BLaER1 (cell line): ENCODE results near the gene SLCO2A1.

ENCODE experiments used
- H3K27ac ChIP-seq: shearing (Covaris generic); formaldehyde crosslinking; 2 replicates; pipeline ENCODE4 v1.8.1; 2022
- H3K27me3 ChIP-seq: shearing (Covaris generic); formaldehyde crosslinking; 2 replicates; pipeline ENCODE4 v1.8.1; 2022
- H3K36me3 ChIP-seq: shearing (Covaris generic); formaldehyde crosslinking; 2 replicates; pipeline ENCODE4 v1.8.1; 2022
- H3K4me1 ChIP-seq: shearing (Covaris generic); formaldehyde crosslinking; 2 replicates; pipeline ENCODE4 v1.8.1; 2022
- H3K4me2 ChIP-seq: shearing (Covaris generic); formaldehyde crosslinking; 2 replicates; pipeline ENCODE4 v1.8.1; 2022
- H3K4me3 ChIP-seq: shearing (Covaris generic); formaldehyde crosslinking; 2 replicates; pipeline ENCODE4 v1.8.1; 2022
- H3K9ac ChIP-seq: shearing (Covaris generic); formaldehyde crosslinking; 2 replicates; pipeline ENCODE4 v1.8.1; 2022
- H3K9me3 ChIP-seq: shearing (Covaris generic); formaldehyde crosslinking; 2 replicates; pipeline ENCODE4 v1.8.1; 2022
- H4K20me1 ChIP-seq: shearing (Covaris generic); formaldehyde crosslinking; 2 replicates; pipeline ENCODE4 v1.8.1; 2022
- Cebpa-rat ChIP-seq: shearing (Covaris generic); IDR thresholded peaks from 2 replicates; pipeline ENCODE4 v1.8.1; 2022

Gene SLCO2A1

DNA sequence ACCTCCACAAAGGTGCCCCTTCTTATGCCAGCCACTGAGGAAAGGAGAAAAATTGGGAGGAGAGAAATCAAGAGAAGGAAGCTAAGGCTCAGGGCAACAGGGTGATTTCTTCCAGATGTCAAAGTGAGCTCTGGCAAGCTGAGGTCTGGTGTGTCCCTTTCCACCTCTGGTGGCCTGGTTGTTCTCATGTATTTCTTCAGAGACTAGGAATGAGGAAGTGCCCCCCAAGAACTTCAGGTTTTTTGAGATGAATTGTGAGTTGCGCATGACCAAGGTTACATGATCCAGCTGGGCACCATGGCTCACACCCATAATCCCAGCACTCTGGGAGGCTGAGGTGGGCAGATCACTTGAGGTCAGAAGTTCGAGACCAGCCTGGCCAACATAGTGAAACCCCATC is 139.7 kb downstream of the SLCO2A1 start:
- H3K9ac ChIP-seq, result no peak overlapping the region
- TF ChIP-seq Cebpa-rat, result no peak
- no peak overlapping the region for H3K27ac ChIP-seq
- no peaks in the 10 kb centered on the region for H3K9me3 ChIP-seq
- H3K4me3 ChIP-seq, result no peak overlapping the region
- H3K27me3 ChIP-seq, result peaks cover 16% of the 10 kb centered on the region
- no peaks in the 10 kb centered on the region for H3K36me3 ChIP-seq
- H3K4me1 ChIP-seq, result no peaks in the 10 kb centered on the region
- no peak overlapping the region for H3K4me2 ChIP-seq
- H4K20me1 ChIP-seq, result no peaks in the 10 kb centered on the region

DNA sequence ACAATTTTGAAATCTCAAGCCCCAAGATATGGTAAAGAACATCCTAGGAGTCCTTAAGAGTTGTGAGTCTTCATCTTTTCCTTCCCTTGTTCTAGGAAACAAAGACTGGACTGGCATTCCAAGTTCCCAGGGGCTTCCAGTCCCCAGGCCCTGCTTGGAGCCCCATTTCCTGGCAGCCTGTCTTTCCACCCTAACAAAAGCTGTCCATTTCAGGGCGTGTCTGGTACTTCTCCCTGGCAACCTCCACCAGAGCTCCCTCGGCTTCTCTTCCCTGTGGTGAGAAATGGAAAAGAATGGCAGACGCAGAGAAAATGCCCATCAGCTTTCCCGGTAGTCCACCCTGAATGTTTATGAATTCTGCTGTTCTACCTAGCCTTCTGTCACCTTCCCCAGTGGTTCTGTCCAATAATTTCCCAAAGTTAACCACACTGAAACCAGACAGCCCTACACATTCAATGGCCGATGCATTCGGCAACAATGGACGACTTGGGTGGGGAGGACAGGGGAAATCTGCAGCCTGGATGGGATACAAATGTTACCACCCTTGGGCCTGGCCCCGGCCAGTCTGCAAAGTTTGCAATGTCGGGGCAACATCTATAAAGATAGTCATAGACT is 140.9 kb downstream of the SLCO2A1 start:
- no peaks in the 10 kb centered on the region for H3K4me1 ChIP-seq
- no peaks in the 10 kb centered on the region for H3K9me3 ChIP-seq
- no peak overlapping the region for H3K9ac ChIP-seq
- H3K27ac ChIP-seq, result no peak overlapping the region
- H3K27me3 ChIP-seq, result peaks cover 4% of the 10 kb centered on the region
- no peaks in the 10 kb centered on the region for H3K36me3 ChIP-seq
- H4K20me1 ChIP-seq, result no peaks in the 10 kb centered on the region
- no peak overlapping the region for H3K4me3 ChIP-seq
- TF ChIP-seq Cebpa-rat, result no peak
- H3K4me2 ChIP-seq, result no peak overlapping the region

DNA sequence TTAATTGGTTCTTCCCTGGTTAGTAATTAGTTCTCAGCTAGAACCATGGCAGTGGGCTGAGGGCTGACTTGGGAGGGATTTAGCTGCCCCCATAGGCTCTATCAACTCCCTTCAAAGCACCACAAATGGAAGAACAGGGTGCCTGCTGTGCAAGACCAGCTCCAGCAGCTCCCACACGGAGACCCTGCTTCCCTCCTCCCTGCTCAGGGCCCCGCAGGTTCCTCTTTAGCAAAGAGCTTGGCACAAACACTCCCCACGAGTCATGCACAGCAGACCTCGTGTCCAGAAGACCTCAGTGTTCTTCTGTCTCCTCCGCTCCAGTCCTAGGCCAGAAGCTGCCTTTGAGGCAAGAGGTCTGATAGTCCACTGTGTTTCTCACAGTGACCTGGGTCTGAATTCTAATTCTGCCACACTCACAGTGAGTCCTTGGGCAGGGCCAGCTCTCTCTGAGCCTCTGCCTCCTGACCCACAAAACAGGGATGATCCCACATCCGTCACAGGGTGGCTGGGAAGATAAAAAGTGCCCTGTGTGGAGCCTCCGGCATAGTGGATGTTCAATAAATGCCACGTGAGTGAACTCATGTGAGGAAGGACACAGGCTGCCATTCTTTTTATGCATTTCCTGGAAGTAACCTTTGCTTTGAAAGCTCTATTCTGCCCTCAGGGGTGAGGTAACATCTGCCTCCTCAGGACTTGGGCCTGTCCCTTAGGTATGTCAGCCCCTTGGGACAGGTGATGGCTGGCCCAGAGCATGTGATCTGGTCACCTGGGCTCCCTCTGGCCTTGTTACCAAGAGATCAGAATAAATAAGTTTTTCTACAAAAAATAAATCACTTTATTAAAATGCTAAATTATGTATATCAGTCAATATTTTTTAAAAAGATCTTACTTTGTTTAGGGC is 141.7 kb downstream of the SLCO2A1 start:
- Histone ChIP-seq H3K36me3 (no peaks in the 10 kb centered on the region), H3K27me3 (no peaks in the 10 kb centered on the region), H4K20me1 (no peaks in the 10 kb centered on the region), H3K9ac (no peak overlapping the region), H3K27ac (no peak overlapping the region), H3K9me3 (no peaks in the 10 kb centered on the region), H3K4me1 (no peaks in the 10 kb centered on the region), H3K4me2 (no peak overlapping the region), H3K4me3 (no peak overlapping the region)
- no peak for TF ChIP-seq Cebpa-rat

DNA sequence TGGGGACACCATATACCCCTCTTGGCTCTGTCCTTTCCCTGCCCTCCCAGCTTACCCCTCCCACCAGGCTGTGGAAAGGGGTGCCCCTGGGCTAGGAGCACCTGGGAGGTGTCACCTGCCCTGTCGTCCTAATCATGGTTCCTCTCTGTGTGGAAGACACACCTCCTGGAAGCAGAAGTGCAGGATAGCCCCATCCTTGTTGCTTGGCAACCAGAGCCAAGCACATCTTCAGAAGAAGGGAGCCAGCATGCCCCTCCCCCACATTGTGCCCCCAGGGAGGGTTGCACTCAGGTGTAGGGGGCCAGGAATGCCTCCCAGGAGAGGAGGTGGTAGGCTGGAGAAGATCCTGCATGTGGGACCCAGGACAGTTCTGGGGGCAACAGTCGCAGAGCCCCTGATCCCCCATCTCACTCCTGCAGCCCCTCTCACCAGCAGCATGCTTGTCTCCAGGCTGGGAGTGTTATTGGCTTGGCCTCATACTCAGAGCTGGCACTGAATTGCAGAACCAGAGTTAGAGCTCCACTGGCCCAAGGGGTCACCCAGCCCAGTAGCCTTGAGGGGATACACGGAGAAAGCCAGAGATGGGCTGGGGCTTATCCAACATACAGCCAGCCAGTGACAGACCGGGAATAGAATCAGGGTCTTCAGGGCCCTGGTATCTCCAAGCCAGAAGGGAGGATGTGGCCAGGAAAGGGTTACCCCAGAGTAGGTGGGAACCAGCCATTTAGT is 142.5 kb downstream of the SLCO2A1 start:
- Histone ChIP-seq H3K4me3 (no peak overlapping the region), H3K4me2 (no peak overlapping the region)

DNA sequence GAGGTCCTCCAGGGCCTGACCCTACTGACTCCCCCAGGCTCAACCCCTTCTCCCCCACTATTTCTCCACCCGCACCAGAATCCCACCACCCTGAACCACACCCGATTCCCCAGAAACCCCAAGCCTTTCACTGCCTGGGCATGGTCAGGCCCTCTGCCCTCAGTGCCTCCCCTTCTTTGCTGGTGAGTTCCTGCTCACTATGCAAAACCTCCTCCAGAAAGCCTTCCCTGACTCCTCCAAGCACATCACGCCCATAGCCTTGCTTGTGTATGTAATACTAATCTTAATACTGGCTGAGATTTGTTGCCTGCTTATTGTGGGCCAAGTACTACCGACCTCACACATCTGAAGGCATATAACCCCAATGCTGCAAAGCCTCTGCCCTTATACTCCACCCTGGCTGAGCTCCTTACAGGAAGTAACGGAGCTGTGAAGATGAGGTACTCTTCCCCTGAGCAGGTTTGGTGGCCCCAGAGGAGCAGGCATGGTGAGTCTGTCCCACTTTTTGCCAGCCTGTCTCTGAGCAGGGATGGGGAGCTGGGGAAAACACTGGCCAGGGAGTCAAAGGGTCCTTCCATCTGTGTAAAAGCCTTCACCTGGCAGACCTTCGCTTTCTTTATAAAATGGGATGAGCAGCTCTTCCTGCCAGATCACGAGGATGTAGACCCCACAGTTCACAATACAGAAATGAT is 143.5 kb downstream of the SLCO2A1 start:
- no peak overlapping the region for H3K9ac ChIP-seq
- no peak overlapping the region for H3K4me3 ChIP-seq
- no peak overlapping the region for H3K4me2 ChIP-seq
- TF ChIP-seq Cebpa-rat, result no peak
- no peak overlapping the region for H3K27ac ChIP-seq
- H4K20me1 ChIP-seq, result no peaks in the 10 kb centered on the region
- peaks cover 10% of the 10 kb centered on the region for H3K9me3 ChIP-seq
- peaks cover 7% of the 10 kb centered on the region for H3K4me1 ChIP-seq
- H3K27me3 ChIP-seq, result no peaks in the 10 kb centered on the region
- no peaks in the 10 kb centered on the region for H3K36me3 ChIP-seq

More for the DNA sequence above, 142.5 kb downstream of the SLCO2A1 start:
- Histone ChIP-seq H3K9me3 (peaks cover 3% of the 10 kb centered on the region; the same call in 1 of the 2 replicates), H3K36me3 (no peaks in the 10 kb centered on the region), H3K4me1 (peaks cover 1% of the 10 kb centered on the region), H3K9ac (no peak overlapping the region), H3K27me3 (no peaks in the 10 kb centered on the region), H4K20me1 (no peaks in the 10 kb centered on the region), H3K27ac (no peak overlapping the region)
- TF ChIP-seq Cebpa-rat, result no peak

DNA sequence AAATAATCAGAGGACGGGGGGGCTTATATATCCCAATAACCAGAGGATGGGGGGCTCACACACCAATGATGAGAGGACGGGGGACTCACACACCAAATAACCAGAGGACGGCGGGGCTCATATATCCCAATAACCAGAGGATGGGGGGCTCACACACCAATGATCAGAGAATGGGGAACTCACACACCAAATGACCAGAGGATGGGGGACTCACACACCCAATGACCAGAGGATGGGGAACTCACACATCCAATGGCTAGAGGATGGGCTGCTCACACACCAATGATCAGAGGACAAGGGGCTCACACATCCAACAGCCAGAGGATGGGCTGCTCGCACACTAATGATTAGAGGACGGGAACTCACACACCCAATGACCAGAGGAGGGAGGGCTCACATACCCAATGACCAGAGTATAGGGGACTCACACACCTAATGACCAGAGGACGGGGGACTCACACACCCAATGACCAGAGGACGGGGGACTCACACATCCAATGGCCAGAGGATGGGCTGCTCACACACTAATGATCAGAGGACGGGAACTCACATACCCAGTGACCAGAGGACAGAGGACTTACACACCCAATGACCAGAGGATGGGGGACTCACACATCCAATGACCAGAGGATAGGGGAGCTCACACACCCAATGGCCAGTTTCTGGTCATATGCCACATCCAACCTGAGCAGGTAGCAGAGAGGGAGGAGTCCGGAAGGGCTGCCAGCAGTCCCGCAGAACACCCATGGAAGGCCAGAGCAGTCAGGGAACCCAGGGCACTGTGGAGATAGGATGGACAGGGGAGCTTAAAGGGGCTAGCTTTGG is 144.6 kb downstream of the SLCO2A1 start:
- Histone ChIP-seq H3K4me1 (peaks cover 7% of the 10 kb centered on the region), H3K9me3 (peaks cover 10% of the 10 kb centered on the region), H3K9ac (no peak overlapping the region), H3K4me2 (no peak overlapping the region), H3K27me3 (no peaks in the 10 kb centered on the region), H3K4me3 (no peak overlapping the region), H4K20me1 (no peaks in the 10 kb centered on the region), H3K36me3 (no peaks in the 10 kb centered on the region), H3K27ac (no peak overlapping the region)
- no peak for TF ChIP-seq Cebpa-rat

DNA sequence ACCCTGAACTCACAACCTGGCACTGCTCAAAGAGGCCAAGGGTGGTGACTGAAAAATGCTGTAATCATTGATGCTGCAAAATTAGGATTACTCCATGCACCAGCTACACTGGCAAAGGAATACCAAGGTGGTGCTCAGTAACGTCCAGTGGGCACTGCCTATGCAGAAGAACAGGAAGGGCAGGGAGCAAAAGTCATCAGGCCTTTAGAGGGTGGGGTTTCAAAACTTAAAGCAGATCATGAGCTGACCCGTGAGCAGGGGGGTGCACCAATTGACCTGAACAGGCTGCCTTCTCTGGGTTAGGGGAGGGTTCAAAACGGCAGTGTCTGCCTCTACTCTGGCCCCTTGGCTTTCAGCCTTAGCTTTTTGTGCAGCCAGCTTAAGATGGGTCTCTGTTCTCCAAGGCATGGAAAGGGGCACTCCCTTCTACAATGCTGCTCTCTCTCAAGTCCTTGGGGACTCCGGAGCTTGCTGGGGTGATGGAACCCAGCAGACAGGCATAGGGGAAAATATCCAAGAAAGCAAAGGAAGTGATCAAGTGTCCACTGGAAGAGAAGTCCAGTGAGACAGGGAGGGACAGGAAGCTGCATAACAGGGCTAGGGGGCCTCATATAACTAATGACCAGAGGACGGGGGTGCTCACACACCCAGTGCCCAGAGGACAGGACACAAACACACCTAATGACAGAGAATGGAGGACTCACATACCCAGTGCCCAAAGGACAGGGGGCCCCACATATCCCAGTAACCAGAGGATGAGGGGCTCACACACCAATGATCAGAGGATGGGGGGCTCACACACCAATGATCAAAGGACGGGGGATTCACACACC is 145.5 kb downstream of the SLCO2A1 start:
- no peaks in the 10 kb centered on the region for H3K27me3 ChIP-seq
- H3K4me2 ChIP-seq, result no peak overlapping the region
- no peak overlapping the region for H3K9ac ChIP-seq
- H3K4me1 ChIP-seq, result peaks cover 7% of the 10 kb centered on the region
- no peaks in the 10 kb centered on the region for H4K20me1 ChIP-seq
- H3K36me3 ChIP-seq, result no peaks in the 10 kb centered on the region
- H3K9me3 ChIP-seq, result peaks cover 10% of the 10 kb centered on the region
- TF ChIP-seq Cebpa-rat, result no peak
- H3K4me3 ChIP-seq, result no peak overlapping the region
- H3K27ac ChIP-seq, result no peak overlapping the region

DNA sequence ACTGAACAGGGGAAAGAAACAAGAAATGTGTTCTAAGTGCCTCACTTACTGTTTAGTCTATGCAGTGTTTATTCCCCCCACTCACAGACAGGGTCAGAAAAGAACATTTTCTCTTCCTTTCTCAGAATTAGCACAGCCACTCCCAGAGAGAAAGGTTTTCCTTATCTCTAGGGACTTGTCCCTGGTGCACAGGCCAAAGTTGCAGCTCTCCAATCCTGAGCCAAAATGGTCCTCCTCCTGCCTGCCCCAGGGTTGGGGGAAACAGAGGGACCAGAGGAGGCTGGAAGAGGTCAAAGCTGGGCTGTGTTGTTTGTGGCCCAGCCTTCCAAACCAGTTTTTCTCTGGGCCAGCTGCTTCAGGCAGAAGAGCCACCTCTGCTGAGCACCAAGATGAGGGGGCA is 146.1 kb downstream of the SLCO2A1 start:
- H3K4me3 ChIP-seq, result no peak overlapping the region
- H3K4me2 ChIP-seq, result no peak overlapping the region
- H3K27ac ChIP-seq, result no peak overlapping the region
- no peaks in the 10 kb centered on the region for H3K36me3 ChIP-seq
- H3K9ac ChIP-seq, result no peak overlapping the region
- H3K27me3 ChIP-seq, result no peaks in the 10 kb centered on the region
- H3K4me1 ChIP-seq, result peaks cover 7% of the 10 kb centered on the region
- peaks cover 10% of the 10 kb centered on the region for H3K9me3 ChIP-seq
- TF ChIP-seq Cebpa-rat, result no peak
- H4K20me1 ChIP-seq, result no peaks in the 10 kb centered on the region
